Middle frontal gyrus (tissue), 1 donor: ENCODE results near the gene H2BK1.

Experiments
- DNase-seq: peaks from one replicate; pipeline ENCODE4 v3.0.0-alpha.2; 2015; ENCODE audit warnings: low spot score; ENCODE audit errors: extremely low spot score

Gene H2BK1

DNA sequence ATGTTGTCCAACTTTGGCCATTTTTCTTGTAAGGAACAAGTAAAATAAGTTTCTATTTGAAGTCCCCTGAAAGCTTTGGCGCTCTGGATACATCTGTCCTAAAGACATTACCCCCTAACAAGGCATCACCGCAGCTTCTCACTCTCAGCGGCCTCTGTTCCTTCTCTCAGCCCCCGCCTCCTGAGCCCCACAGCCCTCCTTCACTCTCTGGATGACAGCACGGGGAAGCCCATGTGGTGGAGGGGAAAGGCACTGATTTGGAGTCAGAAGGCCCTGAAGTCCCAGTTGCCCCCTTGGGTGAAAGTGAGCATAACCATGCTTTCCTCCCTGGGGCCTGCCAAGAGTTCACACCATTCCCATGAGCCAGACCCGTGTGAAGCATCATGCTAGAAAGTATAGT is 4.6 kb downstream of the H2BK1 start:
- no peak for DNase-seq

DNA sequence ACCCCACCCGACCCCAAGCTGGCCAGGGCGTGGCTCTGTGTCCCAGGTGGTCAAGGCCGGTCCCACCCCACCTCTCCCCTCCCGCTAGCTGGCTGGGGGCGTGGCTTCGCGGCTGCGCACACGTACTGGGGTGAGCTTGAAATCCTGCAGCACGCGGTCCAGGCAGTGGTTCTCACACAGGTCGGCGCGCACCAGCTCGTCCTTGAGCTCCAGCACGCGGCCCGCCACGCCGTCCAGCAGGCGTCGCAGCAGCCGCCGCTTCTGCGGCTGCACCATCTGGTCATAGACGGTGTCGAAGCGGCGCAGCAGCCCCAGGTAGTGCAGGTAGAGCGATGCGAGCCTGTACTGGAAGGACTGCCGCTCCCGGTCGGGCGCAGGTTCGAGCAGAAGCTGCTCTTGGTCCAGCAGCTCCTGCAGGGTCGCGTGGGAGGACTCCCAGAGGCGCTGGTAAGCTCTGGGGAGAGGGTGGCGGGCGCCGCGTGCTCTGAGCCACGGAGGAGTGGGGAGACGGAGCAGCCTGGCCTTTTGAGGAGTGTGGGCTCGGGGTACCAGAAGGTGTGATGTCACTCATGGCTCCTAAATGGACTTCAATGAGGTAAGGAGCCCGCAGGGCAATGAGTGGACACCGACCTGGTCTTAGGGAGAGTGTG is 5.8 kb downstream of the H2BK1 start:
- no peak for DNase-seq

DNA sequence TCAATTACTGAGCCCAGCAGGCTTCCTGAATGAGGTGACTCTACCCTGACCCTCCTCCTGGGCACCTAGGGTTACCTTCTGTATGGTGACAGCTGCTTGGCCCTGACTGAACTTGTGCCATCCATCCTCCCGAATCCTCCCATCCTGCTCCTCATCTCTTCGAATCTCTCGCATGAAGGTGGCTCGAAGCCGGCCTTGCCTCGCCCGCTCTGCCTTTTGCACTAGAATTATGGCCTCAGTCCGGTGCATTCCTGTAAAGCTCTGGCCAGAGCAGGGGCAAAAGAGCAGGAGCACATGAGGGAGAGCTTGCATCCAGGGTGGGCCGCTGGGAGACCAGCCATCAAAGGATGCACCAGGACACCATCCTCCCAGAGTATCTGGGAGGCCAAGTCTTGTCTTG is 7.5 kb downstream of the H2BK1 start:
- no peak for DNase-seq

DNA sequence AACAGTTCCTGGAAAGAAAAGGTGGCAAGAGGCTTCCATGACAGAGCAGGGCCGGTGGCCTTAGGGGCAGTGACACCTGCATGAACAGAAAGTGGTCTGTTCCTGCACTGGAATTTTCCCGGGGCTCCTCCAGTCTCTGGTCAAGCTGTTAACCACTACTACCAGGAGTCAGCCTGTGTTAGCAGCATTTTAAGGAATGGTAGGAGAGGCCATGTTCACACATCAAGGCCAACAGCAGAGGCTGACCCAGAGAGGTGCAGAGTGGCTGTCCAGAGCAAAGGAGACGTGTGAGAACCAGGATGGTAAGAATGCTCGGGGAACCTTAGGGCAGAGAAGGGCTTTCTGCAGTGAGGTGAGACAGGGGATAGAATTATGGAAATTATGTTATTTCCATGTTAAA is 8.5 kb downstream of the H2BK1 start:
- no peak for DNase-seq

DNA sequence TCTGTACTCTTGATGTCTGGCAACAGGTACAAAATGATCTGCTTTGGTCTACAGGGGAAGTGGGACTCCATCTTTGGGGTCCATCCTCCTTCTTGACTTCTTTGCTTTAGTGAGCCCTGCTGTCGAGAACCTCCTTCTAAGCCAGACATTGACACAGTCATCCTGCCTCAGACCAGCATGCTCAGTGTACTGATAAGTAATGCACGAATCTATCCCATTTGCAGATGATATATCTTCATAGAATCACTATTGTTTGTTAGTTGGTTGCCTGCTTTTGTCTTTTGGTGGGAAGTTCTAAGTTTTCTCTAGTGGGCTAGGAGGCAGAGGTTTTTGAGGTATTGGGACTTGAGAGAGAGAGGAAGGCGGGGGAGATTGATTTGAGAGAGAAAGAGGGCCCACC is 8.9 kb downstream of the H2BK1 start:
- DNase-seq, result no peak

DNA sequence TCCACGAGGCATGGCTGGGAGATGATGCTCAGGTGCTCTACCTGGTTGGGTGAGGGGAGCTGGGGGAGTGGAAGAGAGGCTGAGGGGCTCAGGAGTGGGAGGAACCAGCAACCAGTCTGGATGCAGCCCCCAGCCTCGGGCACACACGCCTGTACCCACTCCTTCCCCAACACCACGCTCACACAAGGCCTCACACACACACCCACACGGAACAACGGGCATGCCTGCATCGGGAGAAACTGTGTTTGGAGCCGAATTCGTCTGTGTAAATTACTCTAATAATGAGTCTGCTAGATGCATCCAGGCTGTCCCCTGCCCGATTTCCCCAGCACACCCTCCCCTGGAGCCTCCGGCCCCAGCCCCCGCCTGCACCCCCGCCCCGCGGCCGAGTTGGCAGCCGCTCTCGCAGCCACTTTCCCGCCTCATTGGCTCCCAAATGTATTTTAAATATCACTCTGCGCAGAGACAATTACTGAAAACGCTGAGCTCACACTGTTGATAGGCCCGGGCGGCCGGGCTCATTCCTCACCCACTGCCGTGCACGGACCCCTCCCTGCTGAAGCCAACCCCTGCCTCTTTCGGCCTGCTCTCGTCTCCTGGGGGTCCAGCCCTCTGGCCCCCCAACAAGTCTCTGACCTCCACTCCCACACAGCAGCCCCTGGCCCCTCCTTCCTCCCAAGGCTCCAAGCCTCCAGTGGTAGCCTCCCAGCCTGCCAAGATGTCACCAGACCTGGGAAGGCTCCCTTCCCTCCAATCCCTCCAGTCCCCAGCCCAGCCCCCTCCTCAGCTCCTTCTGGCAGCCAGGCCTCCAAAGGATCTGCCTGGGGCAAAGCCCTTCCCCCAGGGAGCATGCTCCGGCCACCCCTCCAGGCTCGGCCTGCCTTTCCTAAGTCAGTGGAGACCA is 11.1 kb downstream of the H2BK1 start:
- no peak for DNase-seq

DNA sequence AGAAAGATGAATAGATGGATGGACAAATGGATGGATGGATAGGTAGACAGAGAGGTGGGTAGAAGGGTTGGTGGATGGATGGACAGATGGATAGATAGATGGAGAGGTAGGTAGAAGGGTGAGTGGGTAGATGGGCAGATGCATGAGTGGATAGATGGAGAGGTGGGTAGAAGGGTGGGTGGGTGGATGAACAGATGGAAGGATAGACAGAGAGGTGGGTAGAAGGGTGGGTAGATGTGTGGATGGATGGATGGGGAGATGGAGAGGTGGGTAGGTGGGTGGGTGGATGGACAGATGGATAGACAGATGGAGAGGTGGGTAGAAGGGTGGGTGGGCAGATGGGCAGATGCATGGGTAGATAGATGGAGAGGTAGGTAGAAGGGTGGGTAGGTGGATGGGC is 12.4 kb downstream of the H2BK1 start:
- no peak for DNase-seq

DNA sequence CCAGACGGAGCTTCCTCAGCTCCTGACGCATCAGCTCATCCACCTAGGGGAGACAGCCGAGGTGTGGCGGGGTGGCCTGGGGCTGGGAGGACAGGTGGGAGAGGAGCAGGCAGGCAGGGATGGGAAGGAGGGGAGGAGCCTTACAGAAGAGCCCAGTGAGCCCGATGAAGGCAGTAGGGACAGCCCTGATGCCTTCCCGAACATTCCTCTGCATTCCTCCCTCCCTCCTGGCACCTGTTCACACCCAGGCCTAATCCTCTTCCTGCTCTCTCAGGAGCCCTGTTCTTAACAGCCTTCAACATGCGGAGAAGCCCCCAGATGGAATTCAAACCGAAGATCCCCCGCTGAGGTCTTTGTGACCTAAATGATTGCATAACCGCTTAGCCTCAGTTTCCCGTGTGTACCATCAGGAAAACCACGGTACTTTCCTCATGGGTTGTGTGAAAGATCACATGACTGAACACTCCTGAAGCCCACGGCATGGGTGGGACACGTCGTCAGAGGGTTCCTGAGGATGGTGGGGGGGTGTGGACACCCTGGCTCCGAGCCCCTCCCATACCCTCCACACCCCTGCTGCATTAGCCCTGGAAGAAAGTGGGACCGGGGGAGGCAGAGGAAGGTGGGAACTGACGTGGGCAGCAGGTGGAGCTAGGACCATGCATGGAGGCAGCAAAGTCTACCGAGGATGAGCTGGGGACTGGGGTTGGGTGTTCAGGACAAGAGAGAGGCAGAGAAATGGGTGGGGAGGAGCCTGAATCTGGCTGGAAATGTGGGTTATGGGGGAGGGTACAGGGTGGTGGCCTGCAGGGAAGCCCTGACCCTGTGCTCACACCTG is 14.5 kb downstream of the H2BK1 start:
- no peak for DNase-seq

DNA sequence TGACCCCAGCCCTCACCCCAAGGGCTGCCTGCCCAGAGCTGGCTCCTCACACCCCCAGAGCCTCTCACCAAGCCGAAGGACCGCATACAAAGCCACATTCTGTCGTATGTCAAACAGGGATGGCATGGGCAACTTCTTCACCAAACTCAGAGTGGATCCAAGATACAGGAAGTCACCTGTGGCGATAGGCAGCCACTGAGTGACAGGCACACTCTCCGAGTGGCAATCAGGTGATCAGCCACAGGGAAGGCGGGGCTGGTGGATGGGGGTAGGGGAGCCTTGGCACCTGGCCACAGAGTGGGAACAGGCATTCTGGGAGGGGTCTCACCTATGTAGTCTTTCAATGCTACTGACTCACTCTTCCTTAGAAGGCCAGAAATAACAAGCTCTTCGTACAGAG is 16.1 kb downstream of the H2BK1 start:
- no peak for DNase-seq

DNA sequence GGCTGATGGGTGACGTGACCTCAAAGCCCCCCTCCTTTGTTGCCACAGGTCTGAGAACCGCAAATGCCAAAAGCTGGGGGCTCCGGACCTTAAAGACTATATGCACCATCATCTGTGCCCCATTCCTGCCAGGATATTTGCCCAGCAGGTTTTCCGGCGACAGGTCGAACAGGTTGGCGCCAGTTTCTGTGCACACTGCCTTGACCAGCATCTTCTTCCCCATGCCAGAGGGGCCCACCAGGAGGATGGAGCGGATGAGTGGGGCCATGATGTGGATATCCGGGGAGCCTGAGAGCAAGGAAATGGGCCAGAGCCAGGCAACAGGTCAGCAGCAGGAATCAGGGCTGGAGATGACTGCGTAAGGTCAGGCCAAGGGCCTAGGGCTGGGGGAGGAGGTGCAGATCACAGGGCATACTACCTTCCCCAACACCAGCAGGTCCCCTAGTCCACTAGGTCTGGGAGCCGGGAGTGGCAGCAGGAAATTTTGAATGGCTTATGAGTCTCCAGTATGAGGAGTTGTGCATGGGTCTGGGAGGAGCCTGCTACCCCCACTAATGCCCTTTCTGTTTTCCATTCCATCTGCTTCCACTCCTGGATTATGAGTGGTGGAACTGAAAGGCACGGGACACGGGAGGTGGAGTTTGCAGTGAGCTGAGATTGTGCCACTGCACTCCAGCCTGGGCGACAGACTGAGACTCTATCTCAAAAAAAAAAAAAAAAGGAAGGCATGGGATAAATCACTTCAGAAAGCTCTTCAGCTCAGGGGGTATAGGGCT is 16.9 kb downstream of the H2BK1 start:
- no peak for DNase-seq

DNA sequence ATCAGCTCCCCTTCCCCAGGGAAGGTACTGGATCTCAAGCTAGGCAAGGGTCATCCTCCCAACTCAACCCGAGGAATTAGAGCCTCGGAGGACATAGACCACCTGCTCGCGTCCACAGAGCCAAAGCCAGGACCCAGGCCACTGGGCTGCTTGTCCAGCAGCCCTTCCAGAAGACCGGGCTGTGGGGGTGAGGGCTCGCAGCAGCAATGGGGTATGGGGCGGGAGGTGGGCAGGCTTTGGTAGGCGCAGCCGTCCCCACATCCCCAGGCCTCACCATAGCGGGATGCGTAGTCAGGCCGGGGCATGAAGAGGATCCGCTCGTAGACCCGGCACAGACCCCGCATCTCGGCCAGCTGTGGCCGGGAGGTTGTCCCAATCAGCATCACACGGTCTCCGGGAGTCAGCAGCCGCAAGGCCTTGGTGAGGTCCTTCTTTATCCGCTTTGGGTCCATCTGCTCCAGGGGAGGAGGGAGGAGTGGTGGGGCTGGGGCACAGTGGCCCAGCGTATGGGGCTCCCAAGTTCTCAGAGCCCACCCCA is 18.2 kb downstream of the H2BK1 start:
- DNase-seq, result no peak

DNA sequence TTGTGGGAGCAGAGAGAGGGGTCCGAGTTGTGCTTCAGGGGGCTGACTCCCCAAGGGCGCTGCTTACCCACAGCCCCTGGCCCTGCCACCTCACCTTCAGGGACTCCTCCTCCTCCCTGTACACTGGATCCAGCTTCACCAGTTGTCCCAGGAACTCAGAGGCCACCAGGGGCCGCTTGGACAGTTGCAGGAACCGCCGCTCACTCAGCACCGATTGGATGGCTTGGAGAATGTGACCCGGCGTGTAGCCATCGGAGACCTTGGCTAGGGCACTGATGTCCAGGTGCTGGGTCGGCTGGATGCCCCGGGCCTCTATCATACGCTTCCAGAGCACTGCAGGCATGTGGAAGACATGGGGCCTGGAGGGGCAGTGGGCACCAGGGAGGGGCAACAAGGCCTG is 18.7 kb downstream of the H2BK1 start:
- DNase-seq, result no peak

DNA sequence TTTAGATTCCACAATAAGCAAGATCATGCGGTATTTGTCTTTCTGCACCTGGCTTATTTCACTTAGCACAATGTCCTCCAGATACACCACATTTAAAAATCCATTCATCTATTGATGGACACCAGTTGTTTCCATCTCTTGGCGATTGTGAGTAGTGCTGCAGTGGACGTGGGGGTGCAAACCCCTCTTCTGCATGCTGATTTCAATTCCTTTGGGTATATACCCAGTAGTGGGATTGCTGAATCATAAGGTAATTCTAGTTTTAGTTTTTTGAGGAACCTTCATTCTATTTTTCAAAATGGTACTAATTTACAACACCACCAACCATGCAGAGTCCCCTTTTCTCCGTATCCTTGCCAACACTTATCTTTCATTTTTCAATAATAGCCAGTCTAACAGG is 21.2 kb downstream of the H2BK1 start:
- no peak for DNase-seq

DNA sequence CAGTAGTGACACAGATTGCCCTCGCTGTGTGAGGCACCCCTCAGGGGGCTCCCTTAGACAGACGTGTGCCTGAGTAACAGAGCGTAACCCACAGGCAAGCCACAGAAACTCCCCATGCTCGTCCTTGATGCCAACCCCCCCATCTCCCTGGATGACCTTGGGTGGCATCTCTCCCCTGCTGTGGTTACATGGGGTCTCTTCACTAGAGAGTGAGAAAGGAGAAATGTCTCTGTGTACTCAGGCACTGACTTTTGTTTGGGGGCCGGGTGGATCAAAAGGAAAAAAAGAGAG is 22.1 kb downstream of the H2BK1 start:
- DNase-seq, result no peak

DNA sequence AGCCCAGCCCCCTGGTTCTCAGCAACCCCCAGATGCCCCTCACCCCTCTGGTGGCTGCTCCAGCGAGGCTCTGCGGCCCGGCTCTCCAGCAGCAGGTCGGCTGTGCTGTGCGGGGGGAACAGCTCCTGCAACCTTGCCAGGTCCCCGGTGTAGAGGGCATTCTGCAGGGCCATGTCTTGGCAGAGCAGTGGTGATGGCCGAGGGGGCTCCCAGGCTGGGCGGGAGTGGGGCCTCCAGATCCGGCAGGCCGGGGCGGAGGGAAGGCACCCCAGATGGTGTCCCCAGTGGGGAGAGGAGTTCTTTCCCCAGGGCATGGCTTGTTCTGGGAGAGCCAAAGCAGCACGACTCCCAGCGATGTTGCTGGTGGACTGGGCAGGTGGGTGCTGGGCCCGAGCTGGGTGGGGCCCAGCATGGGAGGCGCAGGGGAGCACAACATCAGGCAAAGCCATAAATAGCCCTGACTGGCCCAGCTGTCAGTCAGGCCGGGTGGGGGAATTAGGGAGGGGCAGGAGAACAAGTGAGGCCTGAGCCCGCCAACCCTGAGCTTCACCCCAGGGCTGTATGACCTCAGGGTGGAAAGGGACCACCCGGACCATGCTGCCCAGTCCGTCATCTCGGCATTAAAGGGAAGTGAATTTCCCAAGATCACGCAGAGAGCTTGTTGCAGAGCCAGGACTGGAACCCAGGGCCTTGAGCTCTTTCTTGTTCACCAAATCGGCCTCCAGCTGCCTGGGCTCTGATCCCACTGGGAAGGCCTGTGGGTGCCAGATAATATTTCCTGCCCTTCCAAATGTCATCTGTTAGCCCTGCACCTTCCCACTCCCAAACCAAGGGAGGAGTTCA is 22.7 kb downstream of the H2BK1 start:
- no peak for DNase-seq

DNA sequence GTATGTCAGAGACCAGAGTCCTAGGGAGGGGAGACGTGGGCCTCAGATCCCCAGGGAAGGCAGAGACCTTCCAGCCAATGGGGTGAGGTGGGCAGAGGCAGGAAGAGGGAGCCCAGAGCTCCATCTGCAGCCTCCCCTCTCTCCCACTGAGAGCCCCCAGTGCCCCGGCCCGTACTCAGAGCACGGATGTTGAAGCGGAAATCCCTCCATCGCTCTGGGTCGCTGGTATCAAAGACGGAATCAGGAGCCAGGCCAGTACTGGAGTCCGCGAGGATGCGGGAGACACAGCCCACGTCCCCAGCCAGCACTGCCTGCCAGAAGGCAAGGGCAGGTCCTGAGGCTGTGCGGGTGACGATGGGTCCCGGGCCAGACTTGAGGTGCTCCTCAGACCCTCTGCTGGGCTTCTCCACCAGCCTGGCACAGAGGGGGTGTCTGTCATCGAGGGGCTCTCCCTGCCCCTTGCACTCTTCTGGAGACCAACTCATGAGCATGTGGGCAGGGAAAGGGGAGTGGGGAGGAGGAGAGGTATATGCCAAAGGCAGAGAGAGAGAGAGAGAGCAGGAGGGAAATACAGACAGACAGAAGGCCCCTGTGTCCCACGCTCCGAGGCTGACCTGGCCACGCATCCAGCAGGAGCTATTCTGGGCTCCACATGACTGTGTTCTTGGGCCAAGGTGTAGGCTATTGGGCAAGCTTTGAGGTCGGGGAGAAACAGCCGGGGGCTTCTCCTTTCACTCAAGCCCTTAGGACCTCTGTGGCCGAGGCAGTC is 23.5 kb downstream of the H2BK1 start, which contains the start of gene ASB10:
ASB10 (minus strand) TSS at position 611 of the 769 bp plus-strand sequence; CDS start at position 491, 120 bp downstream.
- DNase-seq, result no peak

DNA sequence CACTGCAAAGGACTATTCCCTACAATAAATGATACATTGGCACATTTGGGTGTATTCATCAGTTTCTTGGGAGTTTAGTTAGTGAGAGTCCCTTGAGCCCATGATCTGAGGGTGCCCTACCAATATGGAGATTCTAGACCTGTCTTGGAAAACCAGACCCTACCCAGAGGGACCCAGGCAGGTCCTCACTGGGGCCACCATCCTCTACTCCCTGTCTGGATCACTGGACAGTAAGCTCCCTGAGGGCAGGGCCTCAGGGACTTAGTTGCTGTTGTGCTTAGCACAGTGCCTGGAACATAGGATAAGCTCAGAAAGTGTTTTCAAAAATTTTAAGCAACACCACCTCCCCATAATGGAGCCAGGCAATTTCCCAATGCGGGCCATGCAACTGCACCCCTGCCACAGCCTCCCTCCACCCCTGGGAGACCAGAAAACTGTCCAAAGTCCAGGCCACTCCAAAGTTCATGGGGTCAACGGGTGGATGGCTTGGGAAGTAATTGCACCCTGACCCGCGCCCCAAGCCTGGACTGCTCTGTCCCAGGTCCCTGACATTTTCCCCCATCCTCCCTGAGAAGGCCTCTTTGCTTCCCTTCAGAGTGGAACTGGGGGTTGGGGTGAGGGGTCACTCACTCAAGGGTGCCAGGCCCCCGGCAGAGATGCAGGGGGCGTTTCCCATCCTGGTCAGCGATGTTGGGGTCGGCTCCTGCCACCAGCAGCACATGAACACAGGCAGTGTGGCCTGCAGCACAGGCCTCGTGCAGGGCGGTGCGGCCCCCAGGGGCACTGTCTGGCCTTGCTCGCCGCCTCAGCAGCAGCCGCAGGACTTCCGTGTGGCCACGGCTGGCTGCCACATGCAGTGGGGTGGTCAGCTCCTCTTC is 24.3 kb downstream of the H2BK1 start:
- no peak for DNase-seq

DNA sequence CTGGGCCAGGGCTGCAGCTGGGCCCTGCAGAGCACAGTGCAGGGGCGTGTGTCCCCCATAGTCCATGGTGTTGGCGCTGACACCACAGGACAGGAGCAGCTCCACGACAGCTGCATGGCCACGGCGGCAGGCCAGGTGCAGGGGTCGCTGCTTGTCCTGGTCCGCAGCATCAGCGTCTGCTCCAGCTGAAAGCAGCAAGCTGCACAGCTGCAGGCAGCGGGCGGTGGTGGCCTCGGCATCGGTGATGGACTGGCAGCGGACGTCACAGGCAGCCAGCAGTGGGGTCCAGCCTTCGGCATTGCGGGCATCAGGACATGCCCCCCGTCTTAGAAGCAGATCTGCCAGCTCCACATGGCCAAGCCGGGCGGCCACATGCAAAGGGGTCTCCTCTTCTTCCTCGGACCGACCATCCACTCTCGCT is 29.3 kb downstream of the H2BK1 start:
- no peak for DNase-seq
